HEK293 (cell line): ENCODE measurements around the gene STN1.

ENCODE experiments used
- CTCF ChIP-seq: fragments of 450-650 bp; formaldehyde crosslinking; IDR thresholded peaks from 2 replicates; pipeline ENCODE4 v1.5.1; 2016; ENCODE audit warnings: missing biosample characterization, missing genetic modification characterization
- FEZF1 ChIP-seq: fragments of 450-650 bp; formaldehyde crosslinking; IDR thresholded peaks from 2 replicates; pipeline ENCODE4 v1.5.1; 2016; ENCODE audit warnings: missing biosample characterization, missing genetic modification characterization
- RBAK ChIP-seq: fragments of 450-650 bp; formaldehyde crosslinking; IDR thresholded peaks from 2 replicates; pipeline ENCODE4 v1.5.1; 2016; ENCODE audit warnings: missing biosample characterization, missing genetic modification characterization
- TCF7L2 ChIP-seq: IDR thresholded peaks from 2 replicates; pipeline ENCODE4 v1.6.1; 2011; ENCODE audit warnings: low read depth, mild to moderate bottlenecking, inconsistent platforms, low read length, moderate library complexity, borderline replicate concordance
- WT1 ChIP-seq: fragments of 450-650 bp; formaldehyde crosslinking; IDR thresholded peaks from 2 replicates; pipeline ENCODE4 v1.5.1; 2016; ENCODE audit warnings: missing biosample characterization, missing genetic modification characterization

GRCh38 chr10:103939522-103939921, 21.5 kb upstream of the STN1 start:
- no peak for TF ChIP-seq FEZF1 (tag by site-specific recombination)
- no peak for TF ChIP-seq CTCF (tag by site-specific recombination)
- no peak for TF ChIP-seq RBAK (tag by site-specific recombination)
- TF ChIP-seq TCF7L2: no peak
- TF ChIP-seq WT1 (tag by site-specific recombination): no peak
